ENCODE data around the gene NAGA.
"Not testable (repeated sequence)": the region's sequence is repeated elsewhere in the genome, so short reads cannot be mapped to it uniquely, and the experiment has no call there.

NAGA gene

DNA sequence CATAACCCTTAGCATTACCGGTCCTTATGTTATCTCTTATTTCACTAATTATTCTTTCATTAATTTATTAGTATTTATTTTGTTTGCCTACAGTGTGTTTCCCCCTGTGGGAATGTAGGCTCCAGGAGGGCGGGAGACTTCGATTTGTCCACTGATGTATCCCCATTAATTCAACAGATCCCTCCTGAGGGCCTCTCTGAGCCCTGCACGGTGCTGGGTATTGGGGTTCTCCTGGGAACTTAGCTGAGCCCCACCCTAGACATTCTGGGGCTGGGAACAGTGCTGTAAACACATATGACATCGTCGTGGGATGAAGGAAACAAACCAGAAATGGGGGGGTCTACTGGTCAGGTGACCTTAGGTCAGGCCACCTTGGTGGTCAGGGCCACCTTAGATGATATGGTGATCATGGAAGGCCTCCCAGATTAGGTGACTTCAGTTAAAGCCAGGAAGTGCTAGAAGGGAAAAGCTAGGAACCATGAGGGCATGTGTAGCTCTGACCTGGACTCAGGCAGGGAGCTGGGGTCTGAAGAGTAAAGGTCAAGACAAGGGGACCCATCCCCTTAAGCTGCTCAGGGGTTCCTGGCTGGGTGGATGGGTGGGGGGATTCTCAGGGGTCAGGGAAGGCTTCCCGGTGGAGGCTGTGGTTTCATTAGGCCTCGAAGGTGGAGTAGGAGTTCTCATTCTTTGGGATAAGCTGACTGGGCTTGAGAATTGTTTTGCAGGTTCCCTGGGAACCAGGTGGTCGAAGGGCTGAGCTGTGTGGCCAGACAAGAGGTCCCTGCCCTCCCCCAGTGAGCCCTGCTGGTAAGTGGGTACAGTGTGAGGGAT lies 4.4 kb upstream of the NAGA start:
- DNase-seq, result no peak

DNA sequence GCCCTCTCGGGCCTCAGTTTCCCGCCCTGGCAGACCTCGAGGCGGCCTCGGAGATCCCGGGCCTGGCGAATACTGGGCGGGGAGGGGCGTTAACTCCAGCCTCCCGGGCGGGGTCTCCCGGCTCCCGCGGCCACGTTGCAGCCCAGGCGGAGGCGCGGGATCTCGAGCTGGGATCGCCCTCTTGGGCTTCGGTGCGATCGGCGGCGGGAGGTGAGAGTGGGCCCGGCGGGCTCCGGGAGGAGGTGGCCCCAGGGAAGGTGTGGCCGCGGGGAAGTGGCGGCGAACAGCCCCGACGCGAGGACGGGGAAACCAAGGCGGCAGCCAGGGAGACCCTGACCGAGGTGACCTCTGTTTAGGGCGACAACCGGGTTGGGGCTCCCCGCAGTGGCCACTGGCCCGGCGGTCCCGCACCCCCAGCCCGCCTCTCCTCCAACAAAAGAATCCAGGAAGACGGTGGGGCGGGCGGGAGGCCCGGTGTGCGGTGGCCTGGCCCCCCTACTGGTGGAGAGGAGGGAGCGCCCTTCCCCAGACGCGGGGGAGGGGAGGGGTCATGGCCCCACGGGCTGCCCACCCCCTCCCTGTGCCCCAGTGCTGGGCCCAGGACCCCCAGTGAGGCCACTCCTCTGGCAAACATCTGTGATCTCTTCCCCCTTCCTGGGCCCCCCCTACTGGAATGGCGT lies 3.7 kb upstream of the NAGA start, which contains the start of gene PHETA2:
Gene PHETA2 (plus strand): TSS at position 117 of the 680 bp plus-strand sequence. CDS start 3,046 bp downstream, outside the sequence.
- DNase-seq, result peak; percentile 23 to 68 (median 44)

DNA sequence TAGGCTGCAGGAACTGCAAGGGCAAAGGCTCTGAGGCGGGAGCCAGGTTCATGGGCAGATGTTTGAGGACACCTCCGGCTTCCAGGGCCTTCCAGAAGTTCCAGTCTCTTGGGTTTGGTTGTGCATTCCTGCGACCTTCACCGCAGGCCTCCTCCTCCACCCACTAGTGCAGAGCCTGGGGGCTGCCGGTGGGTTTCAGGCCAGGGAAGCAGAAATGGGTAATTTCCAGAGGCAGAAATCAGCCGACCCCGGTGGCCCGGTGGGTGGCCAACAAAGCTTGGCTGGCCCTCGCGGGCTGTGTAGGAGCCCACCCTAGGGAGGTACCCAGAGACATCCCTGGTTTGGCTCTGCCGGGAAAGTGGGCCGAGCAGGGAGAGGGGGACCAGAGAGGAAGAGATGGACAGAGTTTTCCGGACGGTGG lies 3.0 kb upstream of the NAGA start:
- no peak for DNase-seq

- no peak for DNase-seq
Measured at GRCh38 chr22:42072606-42073330, 2.2 kb upstream of the NAGA start.

- DNase-seq, result not testable (repeated sequence)
Measured at GRCh38 chr22:42071508-42071907, 896 bp upstream of the NAGA start.

DNA sequence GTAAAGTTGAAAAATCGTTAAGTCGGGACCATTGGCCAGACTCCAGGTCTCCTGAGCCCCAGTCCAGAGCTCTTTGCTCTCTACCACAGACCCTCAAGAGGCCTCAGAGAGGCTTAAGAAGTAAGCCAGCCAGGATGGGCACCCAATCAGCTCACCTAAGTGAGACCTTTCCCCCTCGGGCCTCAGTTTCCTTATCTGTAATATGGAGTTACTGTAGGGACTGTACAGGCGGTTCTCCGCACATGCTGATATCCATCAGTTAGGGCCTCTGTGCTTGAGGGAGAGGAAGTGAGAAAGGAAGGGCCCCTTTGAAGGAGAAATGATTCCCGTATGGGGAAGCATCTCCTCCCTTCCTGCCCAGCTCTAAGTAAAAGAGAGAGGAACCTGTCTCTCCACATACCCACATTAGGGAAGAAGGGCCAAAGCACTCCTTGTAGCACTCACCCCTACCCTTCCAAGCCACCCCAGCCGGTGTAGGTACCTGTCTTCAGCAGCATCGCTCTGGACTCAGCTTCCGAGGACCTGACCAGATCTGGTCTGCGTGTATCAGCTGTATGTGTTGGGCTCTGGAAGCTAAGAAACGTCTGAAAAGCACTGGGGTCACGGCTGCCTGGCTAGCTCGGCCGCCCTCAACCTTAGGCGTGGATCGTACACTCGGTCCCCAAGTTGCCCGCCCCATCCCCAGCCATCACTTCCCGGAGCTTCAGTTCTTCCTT lies 653 bp downstream of the NAGA start:
- peak; percentile 55 to 57 (median 57) for DNase-seq

DNA sequence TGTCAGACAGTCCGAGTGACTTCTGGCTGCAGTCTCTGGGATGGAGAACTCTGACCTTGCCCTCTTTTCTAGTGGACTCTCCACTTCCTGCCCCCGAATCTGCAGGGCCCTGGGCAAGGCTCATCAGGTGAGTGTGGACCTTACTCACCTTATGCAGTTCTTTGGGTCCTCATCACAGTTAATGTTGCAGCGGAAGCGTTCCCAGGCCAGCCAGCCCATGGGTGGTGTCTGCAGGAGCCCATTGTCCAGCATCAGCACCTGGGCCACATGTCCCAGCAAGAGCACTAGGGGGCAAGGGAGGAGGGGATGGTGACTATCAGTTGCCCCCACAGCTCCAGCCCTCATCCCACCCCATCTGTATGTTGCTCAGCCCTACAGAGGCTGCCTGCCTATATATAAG lies 2.3 kb downstream of the NAGA start:
- no peak for DNase-seq

DNA sequence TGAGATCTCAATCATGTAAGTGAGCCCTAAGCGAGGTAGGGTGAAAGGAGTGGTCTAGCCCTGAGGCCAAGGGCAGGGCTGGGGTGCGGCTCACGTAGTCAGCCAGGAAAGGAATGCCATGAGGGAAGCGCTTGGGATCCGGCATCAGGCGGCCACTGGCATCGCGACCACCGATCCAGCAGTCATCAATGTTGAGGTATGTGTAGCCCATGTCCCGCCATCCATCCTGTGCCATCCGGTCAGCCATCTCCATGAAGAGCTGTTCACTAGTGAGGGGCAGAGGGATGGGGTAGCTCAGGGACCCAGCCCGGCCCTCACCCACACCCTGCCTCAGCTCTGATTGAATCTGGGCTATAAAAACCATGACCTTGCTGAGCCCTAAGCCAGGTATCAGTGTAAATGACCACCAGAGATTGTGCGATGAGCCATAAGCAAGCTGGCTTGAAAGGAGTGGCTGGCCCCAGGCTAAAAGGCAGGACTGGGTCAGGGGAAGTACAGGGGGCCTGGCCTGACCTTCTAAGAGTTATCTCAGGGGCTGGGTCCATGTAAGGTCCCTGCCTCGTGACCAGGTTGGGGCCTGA lies 2.9 kb downstream of the NAGA start:
- DNase-seq, result no peak

GRCh38 chr22:42066937-42067336 lies 3.7 kb downstream of the NAGA start:
- DNase-seq, result no peak

DNA sequence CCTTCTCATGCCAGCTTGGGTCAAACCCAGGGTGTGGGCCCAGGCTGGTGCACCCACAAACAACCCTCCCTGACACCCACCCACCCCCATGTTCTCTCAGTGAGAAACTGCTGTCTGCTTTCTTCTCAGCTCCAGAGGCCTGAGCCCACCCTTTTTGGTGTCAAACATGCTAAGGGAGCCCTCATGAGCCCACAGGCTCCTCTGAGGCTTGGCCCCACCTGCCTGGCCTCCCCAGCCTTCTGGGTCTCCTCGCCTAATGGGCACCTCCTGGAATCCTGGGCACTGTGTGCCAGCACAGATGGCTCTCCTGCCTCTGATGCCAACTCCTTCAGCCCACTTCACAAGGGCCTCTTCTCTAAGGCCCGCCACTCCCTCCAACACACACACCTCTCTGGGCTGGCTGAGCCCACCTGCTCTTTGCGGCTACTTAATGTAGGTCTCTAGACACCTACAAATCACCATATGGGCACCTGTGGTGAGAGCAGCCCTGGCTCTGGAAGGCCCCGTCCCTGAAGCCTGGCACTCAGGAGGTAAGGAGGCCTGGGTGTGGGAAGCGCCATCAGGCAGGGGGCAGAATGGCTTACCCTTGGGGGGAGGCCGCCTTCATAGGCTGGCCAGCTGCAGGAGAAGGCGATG lies 4.4 kb downstream of the NAGA start:
- no peak for DNase-seq

- DNase-seq, result no peak
Measured at GRCh38 chr22:42065438-42066125, 5.0 kb downstream of the NAGA start.

GRCh38 chr22:42064629-42065028 lies 6.0 kb downstream of the NAGA start:
- DNase-seq, result no peak

- DNase-seq, result no peak
Measured at GRCh38 chr22:42062506-42063170, 8.0 kb downstream of the NAGA start.

DNA sequence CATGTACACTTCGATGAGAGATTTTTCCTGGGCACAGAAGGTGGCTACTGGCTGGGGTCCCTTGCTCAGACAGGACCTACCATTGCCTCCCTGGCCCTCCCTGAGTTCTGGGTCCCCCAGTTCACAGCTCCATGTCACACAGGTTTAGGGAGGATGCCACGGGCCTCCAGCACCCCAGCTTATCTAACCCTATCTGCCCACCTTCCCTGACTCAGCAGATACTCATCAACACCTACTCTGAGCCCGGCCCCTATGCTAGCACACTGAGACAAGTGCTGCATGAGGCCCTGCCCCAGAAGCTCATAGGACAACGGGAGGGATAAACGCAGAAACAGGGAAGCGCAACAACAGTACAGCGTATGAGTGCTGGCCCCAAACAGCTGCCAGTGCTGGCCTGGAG lies 9.6 kb downstream of the NAGA start:
- DNase-seq, result no peak

GRCh38 chr22:42060489-42060888 lies 10.1 kb downstream of the NAGA start:
- no peak for DNase-seq

DNA sequence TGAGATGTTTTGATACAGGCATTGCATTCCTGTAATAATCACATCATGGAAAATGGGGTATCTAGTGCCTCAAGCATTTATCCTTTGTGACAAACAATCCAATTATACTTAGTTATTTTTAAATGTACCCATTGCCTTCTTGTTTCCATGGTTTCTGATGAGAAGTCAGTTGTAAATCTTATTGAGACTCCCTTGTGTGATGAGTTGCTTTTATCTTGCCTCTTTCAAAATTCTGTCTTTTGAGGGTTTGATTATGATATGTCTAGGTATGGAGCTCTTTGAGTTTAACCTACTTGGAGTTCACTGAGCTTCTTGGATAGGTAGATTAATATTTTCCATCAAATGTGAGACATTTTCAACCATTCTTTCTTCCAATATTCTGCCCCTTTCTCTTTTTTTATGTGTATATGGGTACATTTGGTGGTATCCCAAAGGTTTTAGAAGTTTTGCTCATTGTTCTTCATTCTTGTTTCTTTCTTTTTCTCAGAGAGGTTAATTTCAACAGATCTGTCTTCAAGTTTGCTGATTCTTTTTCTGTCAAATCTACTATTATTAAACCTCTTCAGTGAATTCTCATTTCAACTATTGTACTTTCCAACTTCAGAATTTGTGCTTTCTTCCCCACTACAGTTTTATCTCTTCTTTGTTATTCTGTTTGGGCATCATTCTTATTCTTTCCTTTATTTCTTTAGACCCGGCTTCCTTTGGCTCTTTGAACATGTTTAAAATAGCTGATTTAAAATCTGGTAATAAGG lies 13.7 kb downstream of the NAGA start:
- no peak for DNase-seq

GRCh38 chr22:42052765-42053164 lies 17.8 kb downstream of the NAGA start:
- peak in 1 of 3 donors; percentile 2 for DNase-seq

- no peak for DNase-seq
Measured at GRCh38 chr22:42050641-42051180, 19.9 kb downstream of the NAGA start.

DNA sequence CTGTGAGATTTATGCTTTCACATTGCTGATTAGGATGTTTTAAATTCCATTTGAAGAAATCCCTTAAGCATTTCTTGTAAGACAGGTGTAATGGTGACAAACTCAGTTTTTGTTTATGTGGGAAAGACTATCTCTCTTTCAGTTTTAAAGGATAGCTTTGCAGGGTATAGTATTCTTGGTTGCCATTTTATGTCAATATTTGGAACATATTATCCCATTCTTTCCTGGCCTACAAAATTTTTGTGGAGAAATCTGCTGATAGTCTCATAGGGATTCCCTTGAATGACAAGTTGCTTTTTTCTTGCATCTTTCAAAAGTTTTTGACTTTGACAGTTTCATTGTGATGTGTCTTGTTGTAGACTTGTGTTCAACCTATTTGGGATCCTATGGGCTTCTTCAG lies 28.8 kb downstream of the NAGA start:
- no peak for DNase-seq

DNA sequence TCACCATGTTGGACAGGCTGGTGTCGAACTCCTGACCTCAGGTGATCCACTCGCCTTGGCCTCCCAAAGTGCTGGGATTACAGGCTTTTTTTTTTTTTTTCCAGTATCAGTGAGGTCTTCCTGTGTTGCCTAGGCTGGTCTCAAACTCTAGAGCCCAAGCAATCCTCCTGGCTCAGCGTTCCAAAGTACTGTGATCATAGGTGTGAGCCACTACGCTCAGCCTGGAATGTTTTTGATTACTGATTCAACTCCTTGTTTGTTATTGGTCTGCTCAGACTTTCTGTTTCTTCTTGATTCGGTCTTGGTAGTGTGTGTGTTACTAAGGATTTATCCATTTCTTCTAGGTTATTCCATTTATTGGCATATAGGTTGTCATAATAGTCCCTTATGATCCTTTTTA lies 31.3 kb downstream of the NAGA start:
- DNase-seq, result no peak

Measured in suppressor macrophage treated with lipopolysaccharide for 1 hour (primary cell).